Smooth muscle cell of the brain vasculature (primary cell): ENCODE results near the gene RAD21L1.

Experiments used
- DNase-seq: peaks from one replicate; pipeline ENCODE4 v3.0.0-alpha.2; 2012; ENCODE audit warnings: low read depth, low spot score

RAD21L1 gene

DNA sequence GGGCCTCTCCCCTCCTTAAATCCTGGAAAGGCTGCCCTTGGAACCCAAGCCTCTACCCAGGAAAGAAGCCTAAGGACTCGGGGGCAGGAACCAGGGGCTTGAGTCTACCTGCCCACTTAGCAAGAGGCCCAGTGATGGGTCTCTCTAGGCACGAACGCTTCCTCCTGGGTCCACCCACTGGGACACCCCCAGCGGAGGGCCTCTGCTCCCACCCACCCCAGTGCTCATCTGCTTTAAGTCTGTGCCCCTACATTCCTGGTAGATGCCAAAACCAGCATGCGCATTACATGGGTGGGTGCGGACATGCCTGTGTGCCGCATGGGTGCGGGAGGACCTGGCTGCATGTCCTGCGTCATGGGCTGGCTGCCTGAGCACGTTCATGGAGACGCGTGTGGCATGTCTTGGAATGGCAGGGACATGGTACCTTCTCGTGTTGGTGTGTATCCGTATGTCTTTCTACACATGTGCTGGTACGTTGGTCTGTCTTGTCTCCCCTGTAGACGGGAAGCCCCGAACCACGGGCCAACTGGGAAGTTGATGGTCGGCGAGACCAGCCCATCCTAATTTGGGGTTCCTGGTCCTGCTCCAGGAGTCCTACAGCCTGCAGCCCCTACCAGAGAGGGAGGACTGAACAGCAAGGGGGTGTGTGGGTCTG lies 69.6 kb downstream of the RAD21L1 start:
- no peak for DNase-seq

DNA sequence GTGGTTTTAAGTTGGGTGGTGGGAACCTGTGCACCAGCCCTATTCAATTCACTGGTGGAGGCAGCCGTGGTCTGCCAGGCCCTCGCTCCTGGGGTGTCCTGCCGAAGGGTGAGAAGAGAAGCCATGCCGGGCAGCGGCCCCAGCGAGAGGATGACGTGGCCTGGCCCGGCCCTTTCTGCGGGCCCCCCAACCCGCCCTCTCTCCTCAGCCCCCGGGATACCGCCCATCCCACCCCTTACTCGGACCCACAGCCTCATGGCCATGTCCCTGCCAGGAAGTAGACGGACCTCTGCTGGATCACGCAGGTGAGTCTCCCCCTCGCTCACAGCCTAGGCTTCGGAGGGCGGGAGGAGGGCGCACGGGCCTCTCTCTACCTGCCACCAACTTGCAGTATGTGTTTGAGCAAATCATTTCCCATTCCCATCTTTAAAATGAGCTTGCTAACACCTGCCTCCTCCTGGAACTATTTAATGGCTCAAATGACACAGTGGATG lies 70.3 kb downstream of the RAD21L1 start:
- no peak for DNase-seq

DNA sequence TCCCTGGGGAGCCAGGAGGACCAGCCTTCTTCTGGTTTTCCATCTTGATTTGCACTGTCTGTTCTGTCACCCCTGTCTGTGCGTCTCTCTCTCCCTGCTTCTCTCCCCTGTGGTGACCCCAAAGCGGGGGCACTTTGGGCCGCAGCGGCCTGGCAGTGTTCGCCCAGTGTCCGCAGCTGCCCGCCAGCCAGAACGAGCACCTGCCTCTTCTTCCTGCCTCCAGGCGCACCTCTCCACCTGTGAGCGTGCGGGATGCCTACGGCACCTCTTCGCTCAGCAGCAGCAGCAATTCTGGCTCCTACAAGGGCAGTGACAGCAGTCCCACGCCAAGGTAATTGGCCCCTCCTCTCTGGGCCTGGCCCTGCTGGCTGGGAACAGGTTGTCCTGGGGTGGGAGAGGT lies 71.1 kb downstream of the RAD21L1 start:
- no peak for DNase-seq

DNA sequence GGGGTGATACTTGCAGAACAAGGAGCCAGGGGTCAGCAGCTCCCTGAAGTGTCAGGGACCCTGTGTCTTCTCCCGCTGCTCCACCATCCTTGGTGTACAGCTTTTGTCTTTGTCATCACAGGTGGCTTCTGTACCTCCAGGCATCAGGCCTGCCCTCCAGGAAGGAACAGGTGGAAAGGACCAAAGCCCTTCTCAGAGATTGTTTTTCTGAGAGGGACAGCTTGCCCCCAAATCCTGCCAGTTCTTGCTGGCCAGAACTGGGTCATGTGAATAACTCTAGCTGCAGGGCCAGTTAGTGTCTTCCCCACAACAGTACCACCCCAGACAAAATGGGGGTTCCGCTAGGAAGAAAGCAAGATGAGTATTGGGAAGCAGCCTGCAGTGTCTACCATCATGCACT lies 71.6 kb downstream of the RAD21L1 start:
- DNase-seq, result no peak

DNA sequence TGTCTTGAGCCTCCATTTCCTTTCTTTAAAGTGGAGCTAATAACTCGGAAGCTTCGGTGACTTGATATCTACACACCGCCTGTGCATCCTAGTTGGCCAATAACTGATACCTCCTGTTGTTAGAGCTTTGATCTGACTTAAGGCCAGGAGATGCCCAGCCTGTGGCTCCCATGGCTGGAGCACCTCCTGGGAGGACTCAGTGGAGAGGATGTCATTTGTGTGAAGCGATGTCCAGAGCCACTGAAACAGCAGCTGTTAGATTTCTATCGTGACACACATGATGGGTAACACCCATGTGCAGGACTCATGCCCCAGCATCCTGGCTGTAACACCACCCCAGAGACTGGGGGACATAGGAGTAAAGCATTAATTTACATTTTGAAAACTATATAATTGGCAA lies 72.3 kb downstream of the RAD21L1 start:
- no peak for DNase-seq

DNA sequence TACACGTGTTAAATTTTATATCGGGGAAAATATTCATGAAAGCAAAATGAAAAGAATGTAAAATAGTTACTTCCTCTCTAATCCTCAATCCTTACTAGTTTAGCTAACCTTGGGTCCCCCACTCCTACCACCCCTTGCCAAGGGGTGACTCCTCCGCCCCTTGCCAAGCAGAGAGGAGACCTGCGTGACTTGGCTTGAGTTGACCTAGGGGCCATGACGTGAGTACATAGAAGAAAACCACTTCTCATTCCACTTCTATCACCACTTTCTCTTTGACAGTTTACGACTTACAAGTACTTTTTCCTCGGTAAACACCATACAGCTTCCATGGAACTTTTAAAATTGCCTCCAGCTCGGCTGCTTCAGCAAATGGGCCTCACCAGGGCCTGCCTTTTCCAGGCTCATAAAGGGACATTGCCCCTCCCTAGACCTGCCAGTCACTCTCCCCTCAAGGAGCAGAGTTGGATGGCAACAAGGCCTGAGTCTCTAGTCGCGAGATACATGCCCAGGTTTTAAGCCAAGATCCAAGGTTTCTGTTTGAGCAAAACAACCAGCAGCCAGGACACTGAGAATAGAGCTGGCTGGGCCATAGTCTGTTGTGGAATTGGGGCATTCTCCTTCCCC lies 73.2 kb downstream of the RAD21L1 start:
- no peak for DNase-seq

DNA sequence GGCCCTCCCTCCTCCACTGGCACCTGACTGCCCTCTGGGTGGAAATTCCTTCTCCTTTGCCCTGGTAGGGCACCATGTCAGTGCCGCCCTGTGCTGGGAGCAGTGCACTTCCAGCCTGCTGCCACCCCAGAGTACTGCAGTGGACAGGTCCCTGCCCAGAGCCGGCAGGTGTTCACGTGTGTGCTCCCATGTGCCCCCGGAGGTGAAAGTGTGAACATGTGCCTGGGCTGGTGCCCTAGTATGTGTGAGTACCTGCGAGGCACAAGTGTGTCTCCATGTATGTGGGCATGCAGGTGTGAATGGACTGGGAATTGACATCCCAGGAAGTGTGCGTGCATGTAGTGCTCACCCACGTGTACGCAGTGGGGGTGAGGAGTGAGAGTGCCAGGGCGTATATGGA lies 73.7 kb downstream of the RAD21L1 start:
- no peak for DNase-seq

DNA sequence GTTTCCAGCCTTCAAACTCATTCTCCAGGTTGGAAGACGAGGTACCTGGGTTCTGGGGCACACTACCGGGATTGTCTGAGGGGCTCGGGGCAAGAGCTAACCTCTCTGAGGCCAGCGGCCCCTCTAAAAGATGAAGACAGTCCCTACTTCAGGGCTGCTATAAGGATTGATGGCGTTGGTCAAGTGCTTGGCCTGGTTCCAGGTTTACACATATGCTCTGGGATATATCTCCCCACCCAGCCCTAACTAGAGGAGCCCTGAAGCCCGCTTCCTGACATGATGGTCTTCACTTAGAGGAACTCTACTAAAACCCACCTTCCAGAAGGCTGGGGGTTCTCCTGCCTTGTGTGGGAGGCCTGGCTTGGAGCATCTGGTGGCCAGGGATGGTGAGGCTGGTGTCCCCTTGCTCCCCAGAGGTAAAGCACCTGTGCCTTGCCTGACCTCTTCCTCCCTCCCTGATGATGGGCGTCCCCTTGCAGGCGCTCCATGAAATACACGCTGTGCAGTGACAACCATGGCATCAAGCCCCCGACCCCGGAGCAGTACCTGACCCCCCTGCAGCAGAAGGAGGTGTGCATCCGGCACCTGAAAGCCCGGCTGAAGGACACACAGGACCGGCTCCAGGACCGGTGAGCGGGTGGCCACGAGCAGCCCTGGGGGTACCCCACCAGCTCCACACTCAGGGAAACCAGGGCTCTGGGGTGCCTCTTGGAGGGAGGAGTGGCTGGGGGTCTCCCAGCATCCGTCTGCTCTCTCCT lies 74.4 kb downstream of the RAD21L1 start:
- DNase-seq, result no peak

DNA sequence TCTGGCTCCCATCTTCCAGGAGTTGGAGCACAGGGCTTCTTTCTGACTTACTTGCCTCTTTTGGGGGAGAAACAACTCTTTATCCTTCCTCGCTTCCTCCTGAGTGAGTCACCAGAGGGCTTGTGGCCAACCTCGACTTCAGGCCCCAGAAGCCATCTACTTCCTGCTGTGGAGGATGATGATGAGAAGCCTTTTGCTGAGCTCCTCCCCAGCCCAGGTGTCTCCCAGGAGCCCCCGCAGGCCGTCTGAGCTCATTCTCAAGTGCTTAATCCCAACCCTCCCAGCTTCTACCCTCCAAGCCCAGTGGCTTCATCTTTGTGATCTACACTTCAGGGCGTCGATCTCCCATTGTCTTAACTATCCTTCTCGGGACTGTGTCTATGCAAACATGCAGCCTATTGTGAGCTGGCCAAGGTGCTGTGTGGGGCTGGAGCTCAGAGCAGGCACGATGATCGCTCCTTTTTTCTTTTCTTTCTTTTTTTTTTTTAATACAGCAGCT lies 75.2 kb downstream of the RAD21L1 start:
- no peak for DNase-seq

DNA sequence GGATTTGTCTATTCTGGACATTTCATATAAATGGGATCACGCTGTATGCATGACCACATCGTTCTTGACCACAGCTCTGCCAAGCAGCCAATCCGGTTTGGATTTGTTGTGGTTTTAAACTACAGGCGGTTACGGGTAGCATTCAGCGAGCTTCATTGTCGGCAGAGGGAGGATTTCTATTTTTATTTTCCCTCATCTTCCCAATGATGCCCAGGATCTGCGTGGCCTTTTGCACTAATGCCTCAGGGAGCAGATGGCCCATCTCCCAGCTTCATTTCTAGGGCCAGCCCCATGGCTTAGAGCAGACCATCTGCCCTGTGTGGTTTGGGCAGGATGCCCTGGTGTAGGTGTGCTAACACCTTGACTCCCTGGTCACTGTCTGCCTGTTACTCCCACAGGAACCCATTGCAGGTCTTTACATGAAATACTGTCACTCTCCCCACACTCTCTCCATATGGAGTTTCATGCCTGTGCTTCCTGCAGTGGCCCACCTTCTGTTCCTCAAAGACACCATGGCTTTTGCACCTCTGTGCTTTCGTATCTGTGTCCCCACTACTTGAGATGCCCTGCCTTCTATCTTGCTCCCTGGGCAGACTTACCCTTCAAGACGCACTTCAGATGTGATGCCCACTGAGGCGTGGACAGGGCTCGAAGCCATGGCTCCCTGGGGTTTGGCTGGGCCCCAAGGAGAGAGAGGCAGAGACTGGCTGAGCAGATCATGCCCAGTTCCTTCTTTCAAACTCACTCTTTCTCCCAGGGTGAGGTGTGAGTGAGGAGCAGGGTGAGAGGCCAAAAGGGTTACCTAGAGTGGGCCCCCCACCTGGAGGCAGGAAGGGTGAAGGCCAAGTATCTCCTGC lies 77.1 kb downstream of the RAD21L1 start:
- DNase-seq, result no peak

DNA sequence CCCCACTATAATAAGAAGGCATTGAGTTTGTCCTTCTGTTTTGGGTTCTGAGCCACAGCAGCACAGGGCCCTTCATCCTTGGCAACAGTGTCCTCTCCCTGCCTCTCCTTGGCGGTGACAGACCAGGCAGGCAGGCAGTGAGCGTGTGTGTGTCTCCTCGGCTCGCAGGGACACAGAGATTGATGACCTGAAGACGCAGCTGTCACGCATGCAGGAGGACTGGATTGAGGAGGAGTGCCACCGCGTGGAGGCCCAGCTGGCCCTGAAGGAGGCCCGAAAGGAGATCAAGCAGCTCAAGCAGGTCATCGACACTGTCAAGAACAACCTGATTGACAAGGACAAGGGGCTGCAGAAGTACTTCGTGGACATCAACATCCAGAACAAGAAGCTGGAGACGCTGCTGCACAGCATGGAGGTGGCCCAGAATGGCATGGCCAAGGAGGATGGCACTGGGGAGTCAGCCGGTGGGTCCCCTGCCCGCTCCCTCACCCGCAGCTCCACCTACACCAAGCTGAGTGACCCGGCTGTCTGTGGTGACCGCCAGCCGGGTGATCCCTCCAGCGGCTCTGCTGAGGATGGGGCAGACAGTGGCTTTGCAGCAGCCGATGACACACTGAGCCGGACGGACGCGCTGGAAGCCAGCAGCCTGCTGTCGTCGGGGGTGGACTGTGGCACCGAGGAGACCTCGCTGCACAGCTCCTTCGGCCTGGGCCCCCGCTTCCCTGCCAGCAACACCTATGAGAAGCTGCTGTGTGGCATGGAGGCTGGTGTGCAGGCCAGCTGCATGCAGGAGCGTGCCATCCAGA lies 79.1 kb downstream of the RAD21L1 start:
- DNase-seq, result no peak
